Coronary artery (tissue), 2 donors: ENCODE measurements around the gene WWC2.

ENCODE experiments used
- DNase-seq: peaks from one replicate; pipeline ENCODE4 v3.0.0-alpha.2; 2017; ENCODE audit warnings: low spot score
- H3K27ac ChIP-seq, 2 donors: fragments of 200-600 bp; sonication (generic); one replicate each; pipeline ENCODE4 v1.5.1; 2016 to 2019
- H3K4me3 ChIP-seq: fragments of 200-600 bp; sonication (generic); 2 replicates; pipeline ENCODE4 v1.5.1; 2016; ENCODE audit warnings: mild to moderate bottlenecking, moderate library complexity
- CTCF ChIP-seq: fragments of 200-600 bp; sonication (generic); IDR thresholded peaks from one replicate; pipeline ENCODE4 v1.5.1; 2019; ENCODE audit warnings: antibody characterized with exemption

Gene WWC2

DNA sequence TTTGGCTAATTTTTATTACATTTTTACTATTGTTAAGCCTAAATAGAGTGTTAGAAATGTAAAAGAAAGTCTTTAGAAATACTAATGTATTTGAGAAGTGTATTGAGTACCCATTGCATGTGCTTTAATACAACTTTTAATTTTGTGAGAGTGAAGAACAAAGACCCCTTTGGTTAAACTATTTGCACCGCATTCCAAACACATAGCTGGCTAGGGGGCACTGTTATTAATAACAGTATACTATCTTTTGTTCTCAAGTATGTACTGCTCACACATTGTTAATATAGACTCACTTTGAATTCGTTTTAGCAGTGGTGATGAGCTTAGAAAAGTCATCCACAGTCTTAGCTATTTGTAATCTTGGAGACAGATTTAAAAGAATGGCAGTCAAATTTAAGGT lies 114.9 kb downstream of the WWC2 start:
- no peak for TF ChIP-seq CTCF
- Histone ChIP-seq H3K27ac (no peak overlapping the region), H3K4me3 (no peak overlapping the region)
- DNase-seq: no peak

GRCh38 chr4:183214912-183215488 lies 115.9 kb downstream of the WWC2 start:
- DNase-seq: no peak
- no peak for TF ChIP-seq CTCF
- Histone ChIP-seq H3K4me3 (no peak overlapping the region), H3K27ac (no peak overlapping the region)

GRCh38 chr4:183220236-183220635 lies 121.2 kb downstream of the WWC2 start:
- Histone ChIP-seq H3K4me3 (no peak overlapping the region), H3K27ac (no peak overlapping the region)
- DNase-seq: no peak
- no peak for TF ChIP-seq CTCF

DNA sequence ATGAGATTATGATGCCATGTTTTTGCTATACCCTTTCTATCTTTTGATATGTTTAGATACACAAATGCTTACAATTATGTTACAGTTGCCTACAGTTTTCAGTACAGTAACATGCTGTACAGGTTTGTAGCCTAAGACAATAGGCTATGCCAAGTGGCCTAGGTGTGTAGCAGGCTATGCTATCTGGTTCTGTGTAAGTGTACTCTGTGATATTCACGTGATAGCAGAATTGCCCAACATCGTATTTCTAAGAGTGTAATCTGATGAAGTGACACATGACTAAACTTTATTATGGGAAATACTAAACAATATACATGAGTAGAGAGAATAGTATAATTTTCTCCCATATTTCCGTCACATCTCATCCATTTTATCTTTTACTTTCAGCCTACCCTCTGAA lies 124.0 kb downstream of the WWC2 start:
- Histone ChIP-seq H3K4me3 (no peak overlapping the region), H3K27ac (no peak overlapping the region)
- no peak for DNase-seq
- TF ChIP-seq CTCF: no peak

DNA sequence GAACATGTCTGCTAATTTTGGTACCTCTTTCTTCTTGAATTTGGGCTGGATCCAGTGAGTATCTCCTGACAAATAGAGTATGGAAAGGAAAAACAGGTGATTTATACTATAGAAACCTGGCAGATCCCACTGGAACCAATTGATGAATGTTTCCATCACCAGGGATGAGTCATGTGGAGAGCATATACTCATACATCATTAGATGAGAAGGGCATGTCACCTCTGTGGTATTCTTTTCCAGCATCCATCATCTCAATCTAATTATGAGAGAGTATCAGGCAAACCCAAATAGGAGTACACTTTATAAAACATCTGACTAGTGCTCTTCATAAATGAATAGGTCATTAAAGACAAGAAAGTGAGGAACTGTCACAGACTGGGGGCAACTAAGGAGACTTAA lies 130.3 kb downstream of the WWC2 start:
- no peak overlapping the region for H3K4me3 ChIP-seq
- no peak for TF ChIP-seq CTCF
- no peak overlapping the region for H3K27ac ChIP-seq
- no peak for DNase-seq

- TF ChIP-seq CTCF: no peak
- no peak for DNase-seq
- Histone ChIP-seq H3K4me3 (no peak overlapping the region), H3K27ac (no peak overlapping the region)
These were observed 141.7 kb downstream of the WWC2 start for GRCh38 chr4:183240581-183241321.

DNA sequence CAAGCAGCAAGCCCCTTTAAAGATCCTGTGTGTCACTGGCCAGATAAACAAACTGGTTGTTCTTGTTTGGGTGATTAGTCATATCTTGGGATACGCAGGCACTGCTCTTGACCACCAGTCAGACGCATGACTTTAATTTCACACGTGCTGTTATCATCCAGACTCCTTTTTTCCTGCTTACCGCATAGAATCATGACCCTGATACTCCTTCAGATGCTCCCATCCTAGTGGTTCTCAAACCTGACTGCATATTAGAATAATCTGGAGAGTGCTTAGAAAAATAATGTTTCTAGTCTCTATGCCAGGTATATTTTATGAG lies 142.2 kb downstream of the WWC2 start:
- H3K27ac ChIP-seq: no peak overlapping the region
- no peak for TF ChIP-seq CTCF
- no peak overlapping the region for H3K4me3 ChIP-seq
- no peak for DNase-seq
